ENCODE results near the gene FTO. TPM values are rescaled to one million over a fixed set of nuclear protein-coding genes. Genes with fewer than 3 reads are reported as not detected.

The FTO gene
- polyA plus RNA-seq, 3 donors, result 16.8 to 51.0 (median 37.7) TPM

DNA sequence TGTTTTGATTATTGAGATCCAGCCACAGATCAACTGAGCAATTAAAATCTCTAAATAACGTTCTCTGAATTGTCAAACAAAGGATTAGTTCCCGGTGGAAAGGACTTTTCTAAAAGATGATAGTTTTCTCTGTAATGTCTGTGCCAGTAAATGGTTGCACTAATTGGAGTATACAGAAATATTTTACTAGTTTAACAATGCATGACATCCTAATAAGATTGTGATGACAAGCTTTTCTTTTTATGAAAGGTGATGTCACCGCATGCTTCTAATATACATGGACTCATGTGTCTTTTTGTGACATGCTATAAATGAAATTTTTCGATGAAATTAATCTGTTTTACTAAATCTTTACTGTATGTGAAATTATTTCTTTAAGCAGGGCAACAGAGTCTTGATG lies 371.5 kb downstream of the FTO start:
- H3K9me3 Mint-ChIP-seq, result peaks cover 0 to 2% (median 0%) of the 10 kb centered on the region in 7 donors
- intact Hi-C loops (cut with micrococcal nuclease), result no loop called here
- H3K4me1 Mint-ChIP-seq, result peaks cover 2% of the 10 kb centered on the region
- no peaks in the 10 kb centered on the region for H3K36me3 Mint-ChIP-seq
- Histone ChIP-seq H4K20me1 (ENCODE audit: insufficient read depth, low read length) (no peaks in the 10 kb centered on the region), H3K4me3 (replicated peaks in 1 of 3; ENCODE audit: low read depth in 2 of 3, low read length in 3 of 3) (no peak overlapping the region), H2AFZ (ENCODE audit: insufficient read depth, low read depth, low read length, poor library complexity, severe bottlenecking) (no peak overlapping the region), H3K36me3 (replicated peaks in 1 of 2; ENCODE audit: control insufficient read depth in 1 of 2, insufficient read depth in 2 of 2, low read length in 2 of 2) (no peaks in the 10 kb centered on the region), H3K9ac (ENCODE audit: insufficient read depth, low read length, poor library complexity, severe bottlenecking) (no peak overlapping the region), H3K4me2 (replicated peaks; ENCODE audit: extremely low read depth, low read length, poor library complexity, severe bottlenecking) (no peak overlapping the region), H3K9me3 (replicated peaks in 1 of 2; ENCODE audit: control insufficient read depth in 1 of 2, insufficient read depth in 1 of 2, low read length in 2 of 2) (no peaks in the 10 kb centered on the region), H3K4me1 (ENCODE audit: control insufficient read depth in 1 of 2, insufficient read depth in 2 of 2, low read length in 2 of 2) (no peaks in the 10 kb centered on the region), H3K27ac (ENCODE audit: low read depth in 1 of 2, low read length in 2 of 2) (no peak overlapping the region), H3K27me3 (ENCODE audit: control insufficient read depth in 2 of 2, insufficient read depth in 2 of 2, low read length in 2 of 2) (no peaks in the 10 kb centered on the region), H3K79me2 (ENCODE audit: insufficient read depth, low read length) (no peaks in the 10 kb centered on the region)
- WGBS (ENCODE audit: insufficient coverage), result no CpG with 5 or more reads among the region's 4 CpGs
- H3K27me3 Mint-ChIP-seq (ENCODE audit: low read depth in 3 of 3), result peaks cover 0 to 2% (median 1%) of the 10 kb centered on the region in 3 donors
- TF ChIP-seq, protein P1, sequence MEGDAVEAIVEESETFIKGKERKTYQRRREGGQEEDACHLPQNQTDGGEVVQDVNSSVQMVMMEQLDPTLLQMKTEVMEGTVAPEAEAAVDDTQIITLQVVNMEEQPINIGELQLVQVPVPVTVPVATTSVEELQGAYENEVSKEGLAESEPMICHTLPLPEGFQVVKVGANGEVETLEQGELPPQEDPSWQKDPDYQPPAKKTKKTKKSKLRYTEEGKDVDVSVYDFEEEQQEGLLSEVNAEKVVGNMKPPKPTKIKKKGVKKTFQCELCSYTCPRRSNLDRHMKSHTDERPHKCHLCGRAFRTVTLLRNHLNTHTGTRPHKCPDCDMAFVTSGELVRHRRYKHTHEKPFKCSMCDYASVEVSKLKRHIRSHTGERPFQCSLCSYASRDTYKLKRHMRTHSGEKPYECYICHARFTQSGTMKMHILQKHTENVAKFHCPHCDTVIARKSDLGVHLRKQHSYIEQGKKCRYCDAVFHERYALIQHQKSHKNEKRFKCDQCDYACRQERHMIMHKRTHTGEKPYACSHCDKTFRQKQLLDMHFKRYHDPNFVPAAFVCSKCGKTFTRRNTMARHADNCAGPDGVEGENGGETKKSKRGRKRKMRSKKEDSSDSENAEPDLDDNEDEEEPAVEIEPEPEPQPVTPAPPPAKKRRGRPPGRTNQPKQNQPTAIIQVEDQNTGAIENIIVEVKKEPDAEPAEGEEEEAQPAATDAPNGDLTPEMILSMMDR (IDR thresholded peaks at IDR 0.05), result no peak
- DNase-seq, result no peak
- H3K27ac Mint-ChIP-seq, result no peak overlapping the region
- no peak overlapping the region for H3K4me3 Mint-ChIP-seq

DNA sequence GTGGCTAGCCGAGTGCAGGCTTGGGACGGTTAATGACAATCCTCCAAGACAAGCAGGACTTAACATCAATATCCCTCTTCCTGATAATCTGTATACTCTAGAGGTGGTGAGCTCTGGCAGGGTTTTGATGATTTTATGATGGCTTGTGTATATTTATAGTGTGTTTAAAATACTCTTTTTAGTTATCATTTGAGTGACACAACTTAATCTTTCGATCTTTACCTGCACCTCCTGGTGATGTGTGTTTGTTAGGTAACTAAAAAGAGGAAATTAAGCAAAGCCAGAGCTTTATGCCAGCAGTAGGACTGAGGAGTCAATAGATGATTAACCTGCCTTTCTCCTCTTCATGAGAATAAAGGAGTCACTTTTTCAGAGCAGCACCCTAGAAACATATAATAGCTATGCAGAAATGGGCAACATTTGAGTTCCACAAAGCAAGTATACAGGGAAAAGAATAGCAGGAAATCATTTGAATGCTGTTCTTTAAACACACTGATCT lies 372.1 kb downstream of the FTO start:
- no peak overlapping the region for H3K4me3 Mint-ChIP-seq
- no peak overlapping the region for H3K27ac ChIP-seq (ENCODE audit: low read depth in 1 of 2, low read length in 2 of 2)
- intact Hi-C loops (cut with micrococcal nuclease), result no loop called here
- no peak overlapping the region for H3K4me3 ChIP-seq (replicated peaks in 1 of 3; ENCODE audit: low read depth in 2 of 3, low read length in 3 of 3)
- no CpG with 5 or more reads among the region's 3 CpGs for WGBS (ENCODE audit: insufficient coverage)
- H3K9me3 Mint-ChIP-seq, result peaks cover 0 to 2% (median 0%) of the 10 kb centered on the region in 7 donors
- H3K27me3 Mint-ChIP-seq (ENCODE audit: low read depth in 3 of 3), result peaks cover 0 to 2% (median 1%) of the 10 kb centered on the region in 3 donors
- H3K36me3 ChIP-seq (replicated peaks in 1 of 2; ENCODE audit: control insufficient read depth in 1 of 2, insufficient read depth in 2 of 2, low read length in 2 of 2), result no peaks in the 10 kb centered on the region
- H3K27me3 ChIP-seq (ENCODE audit: control insufficient read depth in 2 of 2, insufficient read depth in 2 of 2, low read length in 2 of 2), result no peaks in the 10 kb centered on the region
- no peaks in the 10 kb centered on the region for H3K9me3 ChIP-seq (replicated peaks in 1 of 2; ENCODE audit: control insufficient read depth in 1 of 2, insufficient read depth in 1 of 2, low read length in 2 of 2)
- H4K20me1 ChIP-seq (ENCODE audit: insufficient read depth, low read length), result no peaks in the 10 kb centered on the region
- peaks cover 2% of the 10 kb centered on the region for H3K4me1 Mint-ChIP-seq
- H3K79me2 ChIP-seq (ENCODE audit: insufficient read depth, low read length), result no peaks in the 10 kb centered on the region
- H3K27ac Mint-ChIP-seq, result no peak overlapping the region
- H3K4me2 ChIP-seq (replicated peaks; ENCODE audit: extremely low read depth, low read length, poor library complexity, severe bottlenecking), result no peak overlapping the region
- TF ChIP-seq, protein P1 (IDR thresholded peaks at IDR 0.05), result no peak
- no peaks in the 10 kb centered on the region for H3K36me3 Mint-ChIP-seq
- no peak for DNase-seq
- H2AFZ ChIP-seq (ENCODE audit: insufficient read depth, low read depth, low read length, poor library complexity, severe bottlenecking), result no peak overlapping the region
- no peak overlapping the region for H3K9ac ChIP-seq (ENCODE audit: insufficient read depth, low read length, poor library complexity, severe bottlenecking)
- no peaks in the 10 kb centered on the region for H3K4me1 ChIP-seq (ENCODE audit: control insufficient read depth in 1 of 2, insufficient read depth in 2 of 2, low read length in 2 of 2)

Measured in CD14-positive monocyte (primary cell).